ENCODE results near the gene CSNK1A1. TPM values are rescaled to one million over a fixed set of nuclear protein-coding genes. Genes with fewer than 3 reads are reported as not detected.

Gene CSNK1A1
- polyA plus RNA-seq, 1 donor from 2014 or later: 217 TPM

- Histone ChIP-seq H3K27ac (ENCODE audit: low read length) (no peak overlapping the region), H3K36me3 (ENCODE audit: insufficient read depth, low read length) (peaks cover 6% of the 10 kb centered on the region)
- TF ChIP-seq TAF1 (IDR thresholded peaks at IDR 0.05; ENCODE audit: low read depth) (no peak), RAD21 (conservative IDR thresholded peaks at IDR 0.05) (no peak), REST (IDR thresholded peaks at IDR 0.05; ENCODE audit: borderline replicate concordance) (no peak), EP300 (conservative IDR thresholded peaks at IDR 0.05; ENCODE audit: poor library complexity, severe bottlenecking) (no peak), CTCF (IDR thresholded peaks at IDR 0.05; ENCODE audit: poor library complexity, severe bottlenecking) (no peak), SMC3 (conservative IDR thresholded peaks at IDR 0.05; ENCODE audit: poor library complexity) (no peak), EZH2 (IDR thresholded peaks at IDR 0.05; ENCODE audit: borderline replicate concordance, insufficient read depth, low read length, poor library complexity, severe bottlenecking) (no peak), MXI1 (conservative IDR thresholded peaks at IDR 0.05; ENCODE audit: poor library complexity, severe bottlenecking) (no peak), POLR2AphosphoS5 (IDR thresholded peaks at IDR 0.05) (no peak)
Measured at GRCh38 chr5:149496917-149497316, 54.3 kb downstream of the CSNK1A1 start.

DNA sequence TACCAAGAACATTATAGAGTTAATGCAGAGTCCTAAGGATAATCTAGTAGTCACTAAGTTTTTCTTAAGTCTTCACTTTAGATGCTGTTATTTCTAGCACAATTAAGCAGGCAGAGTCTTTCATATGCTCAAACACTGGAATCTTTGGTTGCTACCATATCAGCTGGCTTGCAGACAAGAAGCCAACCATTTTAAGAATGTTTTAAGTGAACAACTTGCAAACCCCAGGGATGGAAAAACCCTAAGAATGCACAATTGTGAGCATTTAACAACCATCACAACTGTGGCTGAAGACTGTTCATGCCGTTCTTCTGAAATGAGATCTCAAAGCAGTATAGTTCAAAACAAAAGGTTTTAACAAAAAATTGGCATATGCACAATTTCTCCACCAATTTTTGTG, 55.1 kb downstream of the CSNK1A1 start:
- Histone ChIP-seq H3K79me2 (replicated peaks; ENCODE audit: insufficient read depth, low read length) (no peaks in the 10 kb centered on the region), H3K27ac (ENCODE audit: low read length) (no peak overlapping the region), H3K27me3 (ENCODE audit: insufficient read depth, low read depth, low read length) (no peaks in the 10 kb centered on the region), H3F3A (ENCODE audit: insufficient read depth, low read length, poor library complexity, severe bottlenecking) (no peaks in the 10 kb centered on the region), H3K9ac (ENCODE audit: low read length) (no peak overlapping the region), H4K20me1 (ENCODE audit: insufficient read depth) (no peaks in the 10 kb centered on the region), H3K4me2 (ENCODE audit: low read length) (no peak overlapping the region), H3K9me2 (ENCODE audit: insufficient read depth, low read length) (no peaks in the 10 kb centered on the region), H3K36me3 (ENCODE audit: insufficient read depth, low read length) (peaks cover 6% of the 10 kb centered on the region), H2AFZ (ENCODE audit: low read depth, low read length) (no peak overlapping the region), H3K9me3 (ENCODE audit: low read length) (no peaks in the 10 kb centered on the region), H3K4me3 (ENCODE audit: low read length) (no peak overlapping the region)
- TF ChIP-seq EP300 (conservative IDR thresholded peaks at IDR 0.05; ENCODE audit: poor library complexity, severe bottlenecking) (no peak), EZH2 (IDR thresholded peaks at IDR 0.05; ENCODE audit: borderline replicate concordance, insufficient read depth, low read length, poor library complexity, severe bottlenecking) (no peak), SMC3 (conservative IDR thresholded peaks at IDR 0.05; ENCODE audit: poor library complexity) (no peak)

More at GRCh38 chr5:149496917-149497316, 54.3 kb downstream of the CSNK1A1 start:
- H3K4me3 ChIP-seq (ENCODE audit: low read length): no peak overlapping the region
- H3K9me3 ChIP-seq (ENCODE audit: low read length): no peaks in the 10 kb centered on the region
- H3K9ac ChIP-seq (ENCODE audit: low read length): no peak overlapping the region
- no peaks in the 10 kb centered on the region for H3K27me3 ChIP-seq (ENCODE audit: insufficient read depth, low read depth, low read length)
- no peaks in the 10 kb centered on the region for H3K9me2 ChIP-seq (ENCODE audit: insufficient read depth, low read length)
- no peak overlapping the region for H2AFZ ChIP-seq (ENCODE audit: low read depth, low read length)
- H3K79me2 ChIP-seq (replicated peaks; ENCODE audit: insufficient read depth, low read length): no peaks in the 10 kb centered on the region
- no peaks in the 10 kb centered on the region for H4K20me1 ChIP-seq (ENCODE audit: insufficient read depth)
- no peaks in the 10 kb centered on the region for H3F3A ChIP-seq (ENCODE audit: insufficient read depth, low read length, poor library complexity, severe bottlenecking)
- no peak overlapping the region for H3K4me2 ChIP-seq (ENCODE audit: low read length)
